Stimulated activated CD4-positive, alpha-beta T cell treated with anti-CD3 and anti-CD28 coated beads, Interleukin-15, amount 100 ng/mL, for 24 hours (primary cell): Measurements from ENCODE around the gene IGSF23.
"Not testable (repeated sequence)": the region's sequence is repeated elsewhere in the genome, so short reads cannot be mapped to it uniquely, and the experiment has no call there.

Experiments
- DNase-seq: peaks from one replicate; pipeline ENCODE4 v3.0.0-alpha.2; 2020

IGSF23 gene

DNA sequence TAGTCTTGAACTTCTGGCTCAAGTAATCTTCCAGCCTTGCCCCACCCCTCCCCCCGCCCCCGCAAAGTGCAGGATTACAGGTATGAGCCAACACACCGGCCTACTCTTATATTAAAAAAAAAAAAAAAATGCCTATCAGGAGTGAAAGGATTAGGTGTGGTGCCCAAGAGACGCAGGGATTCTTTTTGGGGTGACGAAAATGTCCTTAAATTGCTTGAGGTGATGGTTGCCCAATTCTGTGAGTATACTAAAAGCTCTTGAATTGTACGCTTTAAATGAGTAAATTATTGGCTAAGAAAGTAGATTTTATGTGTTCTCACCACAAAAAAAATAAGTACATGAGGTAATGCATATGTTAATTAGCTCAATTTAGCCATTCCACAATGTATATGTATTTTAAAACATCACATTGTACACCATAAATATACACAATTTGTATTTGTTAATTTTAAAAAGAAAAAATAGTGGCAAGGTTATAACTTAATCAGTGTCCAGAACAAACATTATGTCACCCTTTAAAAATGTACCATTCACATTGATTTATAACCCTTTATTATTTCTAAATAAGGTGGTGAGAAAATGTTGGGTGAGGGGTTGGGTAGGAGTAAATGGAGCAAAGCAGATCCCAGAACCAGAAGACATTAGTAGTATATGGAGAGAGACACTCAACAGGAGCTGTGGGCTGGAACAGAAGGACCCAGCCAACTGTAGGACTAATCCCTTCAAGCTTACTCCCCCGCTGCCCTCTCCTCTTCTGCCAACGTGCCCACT, 3.9 kb downstream of the IGSF23 start:
- DNase-seq: no peak

DNA sequence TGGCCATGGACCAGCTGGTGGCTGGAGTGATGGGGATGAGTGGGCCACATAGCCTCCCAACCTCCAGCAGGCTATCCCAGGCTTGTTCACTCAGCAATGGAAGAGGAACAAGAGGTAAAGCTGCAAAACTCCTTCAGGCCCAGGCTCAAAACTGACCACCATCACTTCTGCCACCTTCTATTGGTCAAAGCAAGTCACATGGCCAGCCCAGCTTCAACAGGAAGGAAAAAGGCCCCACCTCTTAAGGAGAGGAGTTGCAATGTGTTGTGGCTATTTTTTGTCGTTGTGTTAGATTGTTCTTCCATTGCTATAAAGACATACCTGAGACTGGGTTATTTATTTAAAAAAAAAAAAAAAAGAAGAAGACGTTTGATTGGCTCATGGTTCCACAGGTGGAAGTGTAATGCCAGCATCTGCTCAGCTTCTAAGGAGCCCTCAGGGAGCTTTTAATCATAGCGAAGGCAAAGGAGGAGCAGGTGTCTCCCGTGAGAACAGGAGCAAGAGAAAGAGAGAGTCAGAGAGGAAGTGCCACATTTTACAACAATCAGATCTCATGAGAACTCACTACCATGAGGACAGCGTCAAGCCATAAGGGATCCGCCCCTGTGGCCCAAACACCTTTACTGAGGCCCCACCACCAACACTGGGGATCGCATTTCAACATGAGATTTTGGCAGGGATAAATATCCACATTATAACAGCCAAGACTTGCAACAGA, 5.4 kb downstream of the IGSF23 start:
- DNase-seq: no peak

DNA sequence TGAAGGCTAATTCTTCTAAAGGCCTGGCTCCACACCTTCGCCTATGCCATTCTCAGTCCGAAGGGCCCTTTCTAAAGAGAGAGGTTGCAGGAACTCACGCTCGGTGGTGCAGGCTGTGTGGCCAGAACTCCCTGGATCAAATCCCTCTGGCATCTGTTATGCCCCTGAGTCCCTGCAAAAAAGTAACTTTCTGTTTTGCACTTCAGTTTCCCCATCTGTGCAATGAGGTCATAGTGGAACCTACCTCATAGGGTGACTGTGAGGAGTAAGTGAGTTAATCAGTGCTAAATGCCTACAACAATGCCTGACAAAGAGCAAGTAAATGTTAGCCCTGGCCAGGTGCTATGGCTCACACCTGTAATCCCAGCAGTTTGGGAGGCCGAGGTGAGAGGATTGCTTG, 7.3 kb downstream of the IGSF23 start:
- no peak for DNase-seq

DNA sequence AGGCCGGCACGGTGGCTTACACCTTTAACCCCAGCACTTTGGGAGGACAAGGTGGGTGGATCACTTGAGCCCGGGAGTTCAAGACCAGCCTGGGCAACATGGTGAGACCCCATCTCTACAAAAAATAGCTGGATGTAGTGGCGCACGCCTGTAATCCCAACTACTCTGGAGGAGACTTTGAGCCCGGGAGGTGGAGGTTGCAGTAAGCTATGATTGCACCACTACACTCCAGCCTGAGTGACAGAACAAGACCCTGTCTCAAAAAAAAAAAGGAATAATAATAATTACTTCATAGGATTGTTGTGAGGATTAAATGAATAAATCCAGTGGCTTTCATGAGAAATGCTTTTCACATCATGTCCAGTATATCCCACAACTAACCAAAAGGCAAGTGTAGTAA, 8.0 kb downstream of the IGSF23 start:
- no peak for DNase-seq

DNA sequence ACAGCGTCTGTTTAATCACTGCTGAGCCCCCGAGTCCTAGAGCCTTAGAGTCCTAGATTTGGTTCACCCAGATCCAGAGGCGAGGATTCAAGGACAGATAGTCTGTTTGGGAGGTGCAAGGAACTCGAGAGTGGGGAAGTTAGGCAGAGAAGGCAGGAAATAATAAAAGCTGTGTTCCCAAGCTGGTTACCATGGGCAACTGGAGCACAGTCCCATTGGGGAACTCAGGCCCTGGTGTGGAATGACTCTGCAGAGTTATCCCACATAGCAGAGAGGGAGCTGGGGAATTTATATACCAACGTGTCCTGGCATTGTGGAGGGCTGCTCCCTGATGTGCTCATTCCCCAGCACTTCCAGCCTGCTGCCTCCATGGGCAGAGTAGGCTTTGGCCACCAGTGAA, 9.7 kb downstream of the IGSF23 start:
- DNase-seq: no peak

DNA sequence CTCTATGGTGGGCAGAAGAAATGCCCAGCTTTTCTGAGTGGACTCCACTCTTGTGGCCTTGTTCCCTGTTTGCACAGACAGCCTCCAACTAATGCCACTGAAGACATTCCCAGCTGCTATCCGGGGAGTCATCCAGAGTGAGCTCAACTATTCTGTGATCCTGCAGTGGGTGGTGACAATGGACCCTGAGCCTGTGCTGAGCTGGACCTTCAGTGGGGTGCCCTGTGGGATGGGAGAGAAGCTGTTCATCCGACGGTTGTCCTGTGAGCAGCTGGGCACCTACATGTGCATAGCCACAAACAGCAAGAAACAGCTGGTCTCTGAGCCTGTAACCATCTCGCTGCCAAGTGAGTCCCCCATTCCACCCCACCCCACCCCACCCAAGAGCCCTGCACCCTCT, 10.3 kb downstream of the IGSF23 start:
- no peak for DNase-seq

DNA sequence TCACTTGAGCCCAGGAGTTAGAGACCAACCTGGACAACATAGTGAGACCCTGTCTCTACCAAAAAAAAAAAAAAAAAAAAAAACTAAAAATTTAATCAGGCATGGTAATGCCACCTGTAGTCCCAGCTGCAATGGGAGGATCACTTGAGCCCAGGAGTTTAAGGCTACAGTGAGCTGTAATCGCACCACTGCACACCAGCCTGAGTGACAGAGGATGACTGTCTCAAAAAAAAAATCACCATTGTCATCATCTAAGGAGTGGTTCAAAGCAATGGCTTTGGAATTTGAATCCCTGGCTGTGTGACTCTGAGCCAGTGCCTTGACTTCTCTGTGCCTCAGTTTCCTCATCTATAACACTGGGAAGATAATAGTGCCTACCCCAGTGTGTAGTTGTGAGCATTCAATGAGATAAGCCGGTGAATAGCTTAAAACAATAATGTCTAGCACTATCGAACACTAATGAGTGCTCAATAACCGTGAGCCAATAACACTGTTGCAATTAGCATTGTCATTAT, 11.5 kb downstream of the IGSF23 start:
- DNase-seq: no peak

DNA sequence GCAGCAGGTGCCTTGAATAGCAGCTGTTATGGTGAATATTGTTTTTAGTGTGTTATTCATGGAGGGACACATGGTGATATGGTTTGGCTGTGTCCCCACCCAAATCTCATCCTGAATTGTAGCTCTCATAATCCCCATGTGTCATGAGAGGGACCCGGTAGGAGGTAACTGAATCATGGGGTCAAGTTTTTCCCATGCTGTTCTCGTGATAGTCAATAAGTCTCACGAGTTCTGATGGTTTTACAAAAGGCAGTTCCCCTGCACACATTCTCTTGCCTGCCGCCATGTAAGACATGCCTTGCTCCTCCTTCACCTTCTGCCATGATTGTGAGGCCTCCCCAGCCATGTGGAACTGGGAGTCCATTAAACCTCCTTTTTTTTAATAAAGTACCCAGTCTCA, 12.3 kb downstream of the IGSF23 start:
- not testable (repeated sequence) for DNase-seq

DNA sequence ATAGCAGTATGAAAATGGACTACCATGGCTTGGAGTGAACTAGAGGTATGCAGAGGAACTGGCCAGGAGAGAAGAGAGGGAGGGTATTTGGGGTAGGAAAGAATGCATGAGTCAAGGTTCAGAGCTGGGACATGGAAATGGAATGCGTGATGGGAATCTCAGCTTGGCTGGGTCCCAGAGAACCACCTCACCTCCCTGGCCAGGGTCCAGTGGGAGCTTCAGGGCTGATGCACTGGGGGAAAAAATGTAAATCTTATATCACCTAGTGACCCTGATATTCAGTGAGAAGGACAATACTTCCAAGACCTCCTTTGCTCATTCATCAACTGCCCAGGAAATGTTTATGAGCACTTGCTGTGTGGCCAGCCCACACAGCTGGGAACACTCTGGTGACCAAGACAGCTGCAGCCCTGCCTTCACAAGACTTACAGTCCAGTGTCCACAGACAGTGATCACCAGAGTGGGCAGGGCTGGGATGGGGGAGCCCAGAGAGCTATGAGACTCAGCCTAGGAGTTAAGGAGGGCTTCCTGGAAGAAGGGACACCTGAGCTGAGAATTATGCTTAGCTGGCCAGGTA, 12.8 kb downstream of the IGSF23 start:
- DNase-seq: no peak

DNA sequence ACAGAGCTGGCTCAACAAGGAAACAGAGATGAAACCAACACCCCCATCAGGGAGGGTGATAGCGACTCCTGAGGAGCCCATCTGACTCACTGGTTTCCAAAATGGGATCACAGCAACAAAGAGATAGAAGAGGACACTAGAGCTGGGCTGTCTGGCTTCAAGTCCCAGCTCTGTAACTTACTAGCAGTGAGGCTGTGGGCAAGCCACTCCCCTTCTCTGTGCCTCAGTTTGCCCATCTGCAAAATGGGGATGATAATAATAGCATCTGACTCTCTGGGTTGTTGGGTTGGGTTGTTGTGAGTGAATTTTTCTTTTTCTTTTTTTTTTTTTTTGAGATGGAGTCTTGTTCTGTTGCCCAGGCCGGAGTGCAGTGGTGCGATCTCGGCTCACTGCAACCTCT, 14.3 kb downstream of the IGSF23 start:
- DNase-seq: no peak

DNA sequence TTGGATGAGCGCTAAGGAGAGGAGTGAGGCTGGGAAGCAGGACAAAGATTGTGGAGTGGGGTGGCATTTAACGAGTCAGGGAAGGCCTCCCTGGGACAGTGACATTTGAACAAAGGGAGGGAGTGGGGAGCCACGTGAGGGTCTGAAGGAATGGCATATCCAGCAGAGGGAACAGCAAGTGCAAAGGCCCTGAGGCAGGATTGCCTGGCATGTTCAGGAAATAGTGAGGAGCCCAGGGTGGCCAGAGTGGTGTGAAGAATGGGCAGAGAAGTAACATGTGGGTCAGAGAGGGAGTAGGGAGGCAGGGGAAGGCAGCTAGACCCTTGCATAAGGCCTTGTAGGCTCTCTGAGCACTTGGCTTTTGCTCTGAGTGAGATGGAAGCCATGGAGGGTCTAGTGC, 15.4 kb downstream of the IGSF23 start:
- no peak for DNase-seq

DNA sequence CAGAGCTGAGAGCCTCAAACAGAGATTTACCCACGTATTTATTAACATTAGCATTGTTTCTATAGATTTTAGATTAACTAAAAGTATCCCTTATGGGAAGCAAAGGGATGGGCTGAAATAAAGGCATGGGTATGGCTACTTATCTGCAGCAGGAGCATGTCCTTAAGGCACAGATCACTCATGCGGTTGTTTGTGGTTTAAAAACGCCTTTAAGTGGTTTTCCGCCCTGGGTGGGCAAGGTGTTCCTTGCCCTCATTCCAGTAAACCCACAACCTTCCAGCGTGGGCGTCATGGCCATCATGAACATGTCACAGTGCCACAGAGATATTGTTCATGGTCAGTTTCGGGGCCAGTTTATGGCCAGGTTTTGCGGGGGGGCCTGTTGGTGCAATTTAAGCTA, 18.2 kb downstream of the IGSF23 start:
- DNase-seq: not testable (repeated sequence)

DNA sequence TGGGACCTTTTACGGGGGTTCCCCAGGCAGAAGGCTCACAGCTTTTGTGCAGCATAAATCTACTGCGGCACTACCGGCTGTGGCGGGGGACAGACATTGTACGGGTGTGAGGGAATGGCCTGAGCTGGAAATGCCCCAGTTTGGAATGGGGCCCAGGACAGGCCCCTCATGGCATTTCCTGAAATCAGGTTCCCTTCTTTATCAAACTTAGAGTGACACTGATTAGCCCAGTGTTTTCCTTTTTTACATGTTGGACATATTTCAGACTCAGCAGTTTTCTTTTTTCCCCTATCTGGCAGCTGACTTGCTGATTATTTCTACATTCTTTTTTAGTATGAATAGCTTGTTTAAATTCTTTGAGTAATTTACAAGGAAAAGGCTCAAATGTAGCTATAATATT, 20.7 kb downstream of the IGSF23 start:
- not testable (repeated sequence) for DNase-seq

DNA sequence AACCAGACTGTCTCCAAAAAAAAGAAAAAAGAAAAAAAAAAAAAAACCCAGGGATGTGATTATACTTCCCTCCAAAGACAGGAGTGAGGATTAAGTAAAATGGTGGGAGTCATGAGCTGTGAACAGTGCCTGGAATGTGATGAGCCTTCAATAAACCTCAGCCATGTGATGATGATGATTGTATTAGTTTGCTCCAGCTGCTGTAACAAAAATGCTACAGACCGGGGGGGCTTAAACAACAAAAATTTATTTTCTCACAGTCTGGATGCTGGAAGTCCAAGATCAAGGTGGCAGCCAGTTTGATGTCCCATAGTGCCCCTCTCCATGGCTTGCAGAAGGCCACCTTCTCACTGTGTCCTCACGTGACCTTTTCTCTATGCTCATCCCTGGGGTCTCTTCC, 21.4 kb downstream of the IGSF23 start:
- no peak for DNase-seq

DNA sequence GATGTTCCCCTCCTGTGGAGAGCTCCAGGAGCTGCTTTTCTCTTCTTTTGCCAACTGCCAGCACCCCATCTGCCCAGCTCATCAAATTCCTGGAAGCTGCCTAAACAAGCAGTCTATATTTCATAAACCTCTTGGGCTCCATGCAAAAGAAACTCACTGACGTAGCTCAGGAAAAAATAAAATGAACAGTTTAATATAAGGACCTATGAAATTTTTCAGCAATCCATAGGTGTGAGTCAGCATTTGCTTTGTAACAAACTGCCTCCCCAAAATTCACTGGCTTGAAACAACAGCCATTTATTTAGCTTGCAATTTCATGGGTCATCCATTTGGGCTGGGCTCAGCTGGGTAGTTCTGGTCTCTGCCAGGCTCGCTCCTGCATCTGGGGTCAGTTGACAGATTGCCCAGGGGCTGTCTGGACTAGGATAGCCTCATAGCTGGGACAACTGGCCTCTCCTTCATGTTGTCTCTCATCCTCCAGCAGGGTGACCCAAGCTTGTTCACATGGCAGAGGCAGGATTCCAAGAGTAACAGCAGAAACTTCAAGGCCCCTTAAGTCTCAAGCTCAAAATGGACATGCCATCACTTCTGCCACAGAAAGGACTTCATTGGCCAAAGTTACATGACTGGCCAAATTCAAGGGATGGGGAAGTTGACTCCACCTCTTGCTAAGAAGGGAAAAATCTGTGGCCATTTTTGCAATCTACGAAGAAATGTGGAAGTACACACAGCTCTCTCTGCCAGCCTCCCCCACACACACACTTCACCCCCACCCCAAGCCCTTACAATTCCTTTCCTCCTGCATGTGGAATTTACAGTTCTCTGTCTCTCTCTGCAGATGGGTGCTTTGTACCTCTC, 22.4 kb downstream of the IGSF23 start:
- no peak for DNase-seq

DNA sequence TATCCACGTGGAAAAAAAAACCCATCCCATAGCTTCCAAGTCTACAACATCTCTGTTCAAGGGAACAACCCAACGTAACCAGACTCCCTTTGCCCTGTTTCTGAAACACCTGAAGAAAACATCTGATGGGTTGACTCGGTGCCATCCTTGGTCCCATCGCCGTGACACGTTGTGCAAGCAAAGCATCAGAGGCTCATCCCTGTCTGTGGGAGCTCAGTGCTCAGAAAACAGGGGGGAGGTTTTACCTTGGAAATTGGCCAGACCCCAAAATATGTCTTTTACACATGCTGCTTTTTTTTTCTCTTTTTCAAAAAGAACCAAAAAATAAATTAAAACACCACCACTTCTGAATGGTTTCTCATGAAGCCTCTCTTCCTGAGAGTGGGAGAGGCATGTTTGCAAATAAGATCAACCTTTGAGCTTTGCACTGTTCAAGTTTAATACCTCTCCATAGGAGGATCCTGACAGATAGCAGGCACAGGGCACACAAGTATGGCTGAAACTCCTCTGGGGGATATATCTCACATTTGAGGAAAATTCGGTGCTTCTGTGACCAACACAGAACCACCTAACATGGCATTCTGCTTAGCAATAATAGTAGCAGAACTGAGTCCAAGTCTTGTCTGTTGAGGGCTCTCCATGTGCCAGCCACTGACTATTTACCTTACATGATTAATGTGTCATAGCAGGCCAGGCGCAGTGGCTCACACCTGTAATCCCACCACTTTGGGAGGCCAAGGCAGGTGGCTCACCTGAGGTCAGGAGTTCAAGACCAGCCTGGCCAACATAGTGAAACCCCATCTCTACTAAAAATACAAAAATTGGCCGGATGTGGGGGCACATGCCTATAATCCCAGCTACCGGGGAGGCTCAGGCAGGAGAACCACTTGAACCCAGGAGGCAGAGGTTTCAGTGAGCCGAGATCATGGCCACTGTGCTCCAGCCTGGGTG, 23.4 kb downstream of the IGSF23 start:
- DNase-seq: no peak

DNA sequence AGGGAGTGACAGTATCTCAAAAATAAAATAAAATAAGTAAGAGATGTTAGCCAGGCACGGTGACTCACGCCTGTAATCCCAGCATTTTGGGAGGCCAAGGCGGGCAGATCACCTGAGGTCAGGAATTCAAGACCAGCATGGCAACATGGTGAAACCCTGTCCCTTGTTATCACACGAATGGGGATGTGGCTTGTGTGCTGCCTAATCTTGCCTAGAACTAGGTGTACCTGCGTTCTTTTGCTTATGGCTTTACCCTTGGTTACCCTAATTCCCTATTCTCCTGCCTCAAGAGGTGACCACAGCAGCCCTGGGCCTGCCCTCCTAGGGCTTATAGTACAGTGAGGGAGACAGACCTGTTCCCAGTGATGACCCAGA, 24.0 kb downstream of the IGSF23 start:
- DNase-seq: no peak

DNA sequence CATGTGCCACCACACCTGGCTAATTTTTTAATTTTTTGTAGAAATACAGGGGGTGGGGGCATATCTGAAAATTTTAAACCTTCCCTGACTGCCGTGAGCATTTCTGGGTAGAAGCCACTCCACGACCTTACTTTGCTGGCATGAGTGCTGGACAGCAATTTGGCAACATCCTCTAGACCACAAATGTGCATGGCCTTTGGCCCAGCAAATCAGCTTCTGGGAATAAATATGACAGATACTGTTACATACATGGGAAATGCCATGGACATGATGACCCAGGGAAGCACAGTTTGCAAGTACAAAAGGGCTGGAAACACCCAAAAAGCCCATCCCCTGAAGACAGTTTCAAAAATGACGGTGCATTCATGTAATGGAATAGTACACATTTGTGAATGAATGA, 27.2 kb downstream of the IGSF23 start:
- no peak for DNase-seq

DNA sequence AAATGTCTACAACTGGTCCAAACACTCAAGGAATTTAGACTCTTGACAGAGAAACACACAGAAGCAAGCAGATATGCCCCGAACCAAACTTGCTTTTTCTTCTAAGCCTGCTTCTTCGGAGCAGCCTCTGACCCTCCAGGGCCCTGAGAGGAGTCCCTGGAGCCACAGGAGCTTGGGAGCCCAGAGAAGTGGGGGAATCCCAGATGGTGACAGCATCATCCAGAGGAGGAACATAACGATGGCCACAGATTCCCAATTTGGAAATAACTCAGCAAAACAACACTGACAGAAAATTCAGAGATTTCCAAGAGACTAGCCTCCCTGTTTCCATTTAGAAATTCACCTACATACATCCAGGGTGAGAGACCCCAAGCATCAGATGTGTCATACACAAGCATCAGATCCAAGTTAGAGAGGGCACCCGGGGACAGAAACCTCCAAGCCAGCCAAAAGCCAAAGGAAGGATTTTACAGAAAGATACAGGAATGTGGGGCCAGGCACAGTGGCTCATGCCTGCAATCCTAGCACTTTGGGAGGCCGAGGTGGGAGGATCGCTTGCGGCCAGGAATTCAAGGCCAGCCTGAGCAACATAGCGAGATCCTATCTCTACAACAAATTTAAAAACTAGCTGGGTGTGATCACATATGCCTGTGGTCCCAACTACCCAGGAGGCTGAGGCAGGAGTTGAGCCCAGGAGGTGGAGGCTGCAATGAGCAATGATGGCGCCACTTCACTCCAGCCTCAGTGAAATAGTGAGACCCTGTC, 28.3 kb downstream of the IGSF23 start:
- no peak for DNase-seq

DNA sequence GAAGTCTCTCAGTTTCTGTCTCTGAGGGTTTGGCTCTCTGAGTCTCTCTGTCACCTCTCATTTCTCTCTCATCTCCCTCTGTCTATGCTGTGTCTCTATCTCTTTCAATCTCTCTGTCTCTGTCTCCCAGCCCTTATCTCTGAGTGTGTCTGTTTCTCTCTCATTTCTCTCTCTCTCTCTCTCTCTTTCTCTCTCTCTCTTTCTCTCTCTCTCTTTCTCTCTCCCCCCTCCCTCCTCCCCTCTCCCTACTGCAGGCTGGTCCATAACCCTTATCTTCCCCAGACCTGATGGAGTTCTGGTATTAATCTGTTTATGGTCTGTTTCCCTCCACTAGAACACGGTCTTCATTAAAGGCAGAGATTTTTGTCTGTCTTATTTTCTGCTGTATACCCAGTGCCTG, 29.0 kb downstream of the IGSF23 start:
- no peak for DNase-seq
